ENCODE results near the gene COX6B2.

COX6B2 gene

GRCh38 chr19:55325172-55325571, 29.3 kb downstream of the COX6B2 start, which contains the start of gene TMEM150B:
TMEM150B (minus strand) TSS chr19:55325341; CDS start chr19:55321036, 4,305 bp downstream.
- Mint-ChIP-seq H3K4me1 (ENCODE audit: low read depth) (peaks cover 68% of the 10 kb centered on the region), H3K27ac (peak within 1 kb of the TSS; percentile 94), H3K27me3 (no peaks in the 10 kb centered on the region), H3K9me3 (no peaks in the 10 kb centered on the region), H3K36me3 (ENCODE audit: low read depth) (peaks cover 39% of the 10 kb centered on the region), H3K4me3 (peak within 1 kb of the TSS; percentile 90)
- intact Hi-C loops (cut with micrococcal nuclease), result loop anchor here (2.0 kb wide), 1 partner anchor 14 kb away; the partner anchor contains the start of gene KMT5C

- Mint-ChIP-seq H3K27ac (peak overlapping the region; percentile 94), H3K27me3 (no peaks in the 10 kb centered on the region), H3K4me1 (ENCODE audit: low read depth) (peaks cover 68% of the 10 kb centered on the region), H3K4me3 (peak overlapping the region; percentile 90), H3K36me3 (ENCODE audit: low read depth) (peaks cover 44% of the 10 kb centered on the region), H3K9me3 (no peaks in the 10 kb centered on the region)
- intact Hi-C loops (cut with micrococcal nuclease), result loop anchor here (2.0 kb wide), 1 partner anchor 14 kb away; the partner anchor contains the start of gene KMT5C
Observed at GRCh38 chr19:55324662-55325061, 29.9 kb downstream of the COX6B2 start.

- intact Hi-C loops (cut with micrococcal nuclease), result no loop called here
- Mint-ChIP-seq H3K27ac (peak overlapping the region; percentile 94), H3K9me3 (no peaks in the 10 kb centered on the region), H3K4me1 (ENCODE audit: low read depth) (peaks cover 60% of the 10 kb centered on the region), H3K27me3 (no peaks in the 10 kb centered on the region), H3K4me3 (peak overlapping the region; percentile 77), H3K36me3 (ENCODE audit: low read depth) (peaks cover 67% of the 10 kb centered on the region)
Observed at GRCh38 chr19:55322204-55322885, 32.2 kb downstream of the COX6B2 start.

GRCh38 chr19:55321466-55322137, 32.9 kb downstream of the COX6B2 start:
- Mint-ChIP-seq H3K27ac (peak overlapping the region; percentile 94), H3K4me1 (ENCODE audit: low read depth) (peaks cover 57% of the 10 kb centered on the region), H3K4me3 (peak overlapping the region; percentile 77), H3K36me3 (ENCODE audit: low read depth) (peaks cover 74% of the 10 kb centered on the region), H3K9me3 (no peaks in the 10 kb centered on the region), H3K27me3 (no peaks in the 10 kb centered on the region)
- intact Hi-C loops (cut with micrococcal nuclease), result no loop called here

- H3K27me3 Mint-ChIP-seq, result no peaks in the 10 kb centered on the region
Observed at GRCh38 chr19:55320844-55321419, 33.6 kb downstream of the COX6B2 start.

GRCh38 chr19:55319785-55320184, 34.7 kb downstream of the COX6B2 start:
- Mint-ChIP-seq H3K36me3 (ENCODE audit: low read depth) (peaks cover 88% of the 10 kb centered on the region), H3K4me3 (no peak overlapping the region), H3K9me3 (no peaks in the 10 kb centered on the region), H3K27me3 (no peaks in the 10 kb centered on the region), H3K27ac (peak overlapping the region; percentile 6), H3K4me1 (ENCODE audit: low read depth) (peaks cover 39% of the 10 kb centered on the region)
- intact Hi-C loops (cut with micrococcal nuclease), result no loop called here

More at GRCh38 chr19:55320844-55321419, 33.6 kb downstream of the COX6B2 start:
- Mint-ChIP-seq H3K4me3 (no peak overlapping the region), H3K9me3 (no peaks in the 10 kb centered on the region), H3K36me3 (ENCODE audit: low read depth) (peaks cover 80% of the 10 kb centered on the region), H3K4me1 (ENCODE audit: low read depth) (peaks cover 50% of the 10 kb centered on the region), H3K27ac (peak overlapping the region; percentile 94)
- intact Hi-C loops (cut with micrococcal nuclease), result no loop called here

GRCh38 chr19:55316646-55317045, 37.9 kb downstream of the COX6B2 start:
- H3K4me3 Mint-ChIP-seq, result no peak overlapping the region
- no peak overlapping the region for H3K27ac Mint-ChIP-seq
- no peaks in the 10 kb centered on the region for H3K27me3 Mint-ChIP-seq
- peaks cover 32% of the 10 kb centered on the region for H3K4me1 Mint-ChIP-seq (ENCODE audit: low read depth)
- H3K9me3 Mint-ChIP-seq, result no peaks in the 10 kb centered on the region
- intact Hi-C loops (cut with micrococcal nuclease), result no loop called here
- peaks cover 99% of the 10 kb centered on the region for H3K36me3 Mint-ChIP-seq (ENCODE audit: low read depth)

- Mint-ChIP-seq H3K4me1 (ENCODE audit: low read depth) (peaks cover 26% of the 10 kb centered on the region), H3K27me3 (no peaks in the 10 kb centered on the region), H3K27ac (no peak overlapping the region), H3K36me3 (ENCODE audit: low read depth) (peaks cover 98% of the 10 kb centered on the region), H3K4me3 (no peak overlapping the region), H3K9me3 (no peaks in the 10 kb centered on the region)
- intact Hi-C loops (cut with micrococcal nuclease), result no loop called here
Observed at GRCh38 chr19:55315956-55316525, 38.5 kb downstream of the COX6B2 start.

GRCh38 chr19:55314396-55314795, 40.1 kb downstream of the COX6B2 start:
- no peaks in the 10 kb centered on the region for H3K9me3 Mint-ChIP-seq
- no peaks in the 10 kb centered on the region for H3K27me3 Mint-ChIP-seq
- peaks cover 81% of the 10 kb centered on the region for H3K36me3 Mint-ChIP-seq (ENCODE audit: low read depth)
- intact Hi-C loops (cut with micrococcal nuclease), result no loop called here
- no peak overlapping the region for H3K4me3 Mint-ChIP-seq
- peak overlapping the region; percentile 62 for H3K27ac Mint-ChIP-seq
- peaks cover 13% of the 10 kb centered on the region for H3K4me1 Mint-ChIP-seq (ENCODE audit: low read depth)

- Mint-ChIP-seq H3K9me3 (no peaks in the 10 kb centered on the region), H3K4me3 (no peak overlapping the region), H3K27me3 (no peaks in the 10 kb centered on the region), H3K4me1 (ENCODE audit: low read depth) (peaks cover 13% of the 10 kb centered on the region), H3K27ac (peak overlapping the region; percentile 6), H3K36me3 (ENCODE audit: low read depth) (peaks cover 66% of the 10 kb centered on the region)
- intact Hi-C loops (cut with micrococcal nuclease), result no loop called here
Observed at GRCh38 chr19:55312621-55313512, 41.7 kb downstream of the COX6B2 start.

- no peaks in the 10 kb centered on the region for H3K27me3 Mint-ChIP-seq
- H3K27ac Mint-ChIP-seq, result no peak overlapping the region
- H3K9me3 Mint-ChIP-seq, result no peaks in the 10 kb centered on the region
- intact Hi-C loops (cut with micrococcal nuclease), result no loop called here
- peaks cover 13% of the 10 kb centered on the region for H3K4me1 Mint-ChIP-seq (ENCODE audit: low read depth)
- H3K36me3 Mint-ChIP-seq (ENCODE audit: low read depth), result peaks cover 56% of the 10 kb centered on the region
- no peak overlapping the region for H3K4me3 Mint-ChIP-seq
Observed at GRCh38 chr19:55311797-55312196, 42.7 kb downstream of the COX6B2 start.

- Mint-ChIP-seq H3K4me1 (ENCODE audit: low read depth) (peaks cover 15% of the 10 kb centered on the region), H3K27ac (no peak overlapping the region), H3K4me3 (no peak overlapping the region), H3K9me3 (no peaks in the 10 kb centered on the region), H3K27me3 (no peaks in the 10 kb centered on the region), H3K36me3 (ENCODE audit: low read depth) (peaks cover 52% of the 10 kb centered on the region)
- intact Hi-C loops (cut with micrococcal nuclease), result no loop called here
Observed at GRCh38 chr19:55311397-55311796, 43.1 kb downstream of the COX6B2 start.

GRCh38 chr19:55310498-55310897, 44.0 kb downstream of the COX6B2 start:
- Mint-ChIP-seq H3K9me3 (no peaks in the 10 kb centered on the region), H3K27me3 (no peaks in the 10 kb centered on the region), H3K27ac (no peak overlapping the region), H3K4me3 (no peak overlapping the region), H3K36me3 (ENCODE audit: low read depth) (peaks cover 43% of the 10 kb centered on the region), H3K4me1 (ENCODE audit: low read depth) (peaks cover 20% of the 10 kb centered on the region)
- intact Hi-C loops (cut with micrococcal nuclease), result no loop called here
